Measurements from ENCODE around the gene GPR4.

GPR4 gene

DNA sequence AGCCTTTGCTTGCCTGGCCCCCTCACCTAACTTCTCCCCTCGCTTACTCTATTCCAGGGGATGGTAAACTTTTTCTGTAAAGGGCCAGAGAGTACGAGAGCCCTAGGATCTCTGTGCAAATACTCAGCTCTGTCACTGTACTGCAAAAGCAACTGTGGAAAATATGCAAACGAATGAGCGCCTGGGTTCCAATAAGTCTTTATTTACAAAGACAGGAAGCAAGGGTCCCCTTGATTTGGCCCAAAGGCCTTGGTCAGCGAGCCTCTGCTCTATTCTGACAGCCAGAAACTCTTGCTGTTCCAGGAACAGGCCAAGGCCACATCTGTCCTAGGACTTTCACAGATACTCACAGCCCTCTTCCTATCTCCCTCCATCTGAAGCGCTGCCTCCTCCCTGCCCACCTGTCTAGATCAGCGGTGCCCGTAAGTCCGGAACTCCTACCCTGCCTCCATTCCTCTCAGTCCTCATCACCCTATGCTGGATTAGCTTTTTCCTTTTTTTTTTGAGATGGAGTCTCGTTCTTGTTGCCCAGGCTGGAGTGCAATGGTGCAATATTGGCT, 54.7 kb downstream of the GPR4 start:
- no peak for DNase-seq

DNA sequence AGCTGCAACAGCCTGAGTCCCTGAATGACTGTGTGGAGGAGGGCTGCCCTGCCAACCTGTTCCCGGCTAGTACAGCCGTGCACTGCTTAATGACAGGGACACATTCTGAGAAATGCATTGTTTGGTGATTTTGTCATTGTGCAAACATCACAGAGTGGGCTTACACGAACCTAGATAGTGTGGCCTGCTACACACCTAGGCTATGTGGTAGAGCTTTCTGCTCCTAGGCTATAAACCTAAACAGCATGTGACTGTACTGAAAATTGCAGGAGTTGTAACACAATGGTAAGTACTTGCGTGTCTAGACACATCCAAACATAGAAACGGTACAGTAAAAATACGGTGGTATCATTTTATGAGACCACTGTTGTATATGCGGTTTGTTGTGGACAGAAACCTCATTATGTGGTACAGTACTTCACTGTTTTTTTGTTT, 59.8 kb downstream of the GPR4 start:
- no peak for DNase-seq
